ENCODE data around the gene PLCD1. TPM values are rescaled to one million over a fixed set of nuclear protein-coding genes. Genes with fewer than 3 reads are reported as not detected.
A peak's percentile ranks its signal among the peaks of the same experiment; 100 is the strongest.
"Not testable (repeated sequence)": the region's sequence is repeated elsewhere in the genome, so short reads cannot be mapped to it uniquely, and the experiment has no call there.

PLCD1 gene
- total RNA-seq, 2 donors from 2014 or later = 80.2 to 114 TPM

GRCh38 chr3:37979541-37980461 is 49.6 kb downstream of the PLCD1 start:
- intact Hi-C loops (cut with DNase I, micrococcal nuclease) = no loop called here
- no peak for ATAC-seq
- peak in 1 of 2 donors; percentile 1 for DNase-seq

- ATAC-seq (peak; percentile 92), DNase-seq (peak; percentile 71 to 83)
- intact Hi-C loops (cut with DNase I, micrococcal nuclease) = no loop called here
Measured at GRCh38 chr3:37974121-37975083, 55.0 kb downstream of the PLCD1 start.

- DNase-seq (no peak), ATAC-seq (peak; percentile 1)
- intact Hi-C loops (cut with DNase I, micrococcal nuclease) = no loop called here
Measured at GRCh38 chr3:37973246-37974054, 56.0 kb downstream of the PLCD1 start.

- ATAC-seq; intact Hi-C loops (cut with DNase I, micrococcal nuclease); DNase-seq: not testable (repeated sequence)
Measured at GRCh38 chr3:37972056-37972455, 57.4 kb downstream of the PLCD1 start.

- ATAC-seq = no peak
- intact Hi-C loops (cut with DNase I, micrococcal nuclease) = no loop called here
Measured at GRCh38 chr3:37971467-37971866, 58.0 kb downstream of the PLCD1 start.

GRCh38 chr3:37970802-37971201 is 58.6 kb downstream of the PLCD1 start:
- DNase-seq (no peak), ATAC-seq (no peak)
- intact Hi-C loops (cut with DNase I, micrococcal nuclease) = no loop called here

More at GRCh38 chr3:37971467-37971866, 58.0 kb downstream of the PLCD1 start:
- no peak for DNase-seq

GRCh38 chr3:37969596-37970100 is 59.8 kb downstream of the PLCD1 start:
- no peak for DNase-seq
- intact Hi-C loops (cut with DNase I, micrococcal nuclease) = no loop called here
- peak; percentile 32 for ATAC-seq

- intact Hi-C loops (cut with DNase I, micrococcal nuclease) = no loop called here
- no peak for ATAC-seq
- DNase-seq = no peak
Measured at GRCh38 chr3:37968813-37969595, 60.4 kb downstream of the PLCD1 start.

GRCh38 chr3:37968199-37968598 is 61.2 kb downstream of the PLCD1 start:
- no peak for ATAC-seq
- no peak for DNase-seq
- intact Hi-C loops (cut with DNase I, micrococcal nuclease) = no loop called here

- DNase-seq (peak in 1 of 2 donors; percentile 84), ATAC-seq (peak; percentile 53)
- intact Hi-C loops (cut with DNase I, micrococcal nuclease) = loop anchor here in 1 of 2 donors (2.0 kb wide), 1 partner anchor 113 kb away; no protein-coding TSS in a partner anchor
Measured at GRCh38 chr3:37967260-37967881, 62.1 kb downstream of the PLCD1 start.

GRCh38 chr3:37964716-37965115 is 64.7 kb downstream of the PLCD1 start:
- no peak for DNase-seq
- intact Hi-C loops (cut with DNase I, micrococcal nuclease) = no loop called here
- peak; percentile 58 for ATAC-seq

- no peak for DNase-seq
- ATAC-seq = peak; percentile 20
Measured at GRCh38 chr3:37964146-37964545, 65.3 kb downstream of the PLCD1 start.

GRCh38 chr3:37963635-37964034 is 65.8 kb downstream of the PLCD1 start:
- DNase-seq (no peak), ATAC-seq (peak; percentile 58)
- intact Hi-C loops (cut with DNase I, micrococcal nuclease) = no loop called here

More at GRCh38 chr3:37964146-37964545, 65.3 kb downstream of the PLCD1 start:
- intact Hi-C loops (cut with DNase I, micrococcal nuclease) = no loop called here

- DNase-seq (no peak), ATAC-seq (no peak)
- intact Hi-C loops (cut with DNase I, micrococcal nuclease) = no loop called here
Measured at GRCh38 chr3:37963016-37963415, 66.4 kb downstream of the PLCD1 start.

- ATAC-seq (peak; percentile 75), DNase-seq (no peak)
- intact Hi-C loops (cut with DNase I, micrococcal nuclease) = no loop called here
Measured at GRCh38 chr3:37961622-37962431, 67.6 kb downstream of the PLCD1 start.

GRCh38 chr3:37957539-37957936 is 71.9 kb downstream of the PLCD1 start:
- DNase-seq = no peak
- ATAC-seq = no peak
- intact Hi-C loops (cut with DNase I, micrococcal nuclease) = no loop called here

Data from left colon (tissue), 2 donors.